Activated CD8-positive, alpha-beta memory T cell treated with anti-CD3 and anti-CD28 coated beads for 36 hours (primary cell): ENCODE data around the gene PPRC1. TPM values are rescaled to one million over a fixed set of nuclear protein-coding genes. Genes with fewer than 3 reads are reported as not detected.

Experiments used
- CTCF ChIA-PET: fragments of 350-600 bp; sonication (Branson Sonifier 250); formaldehyde crosslinking; loops from one replicate; lab custom pipeline; 2021; ENCODE audit warnings: antibody characterized with exemption; lab: Charles Lee
- POLR2A ChIA-PET: fragments of 350-600 bp; sonication (Branson Sonifier 250); formaldehyde crosslinking; loops from one replicate; lab custom pipeline; 2021; ENCODE audit warnings: antibody characterized with exemption; lab: Charles Lee
- total RNA-seq, 2 experiments: library from RNA; stranded (reverse); gene quantifications; one replicate each; pipeline ENCODE4 v1.2.3, GENCODE V29; 2021

PPRC1 gene
- total RNA-seq, 2 experiments from 2014 or later = 103 to 108 TPM

DNA sequence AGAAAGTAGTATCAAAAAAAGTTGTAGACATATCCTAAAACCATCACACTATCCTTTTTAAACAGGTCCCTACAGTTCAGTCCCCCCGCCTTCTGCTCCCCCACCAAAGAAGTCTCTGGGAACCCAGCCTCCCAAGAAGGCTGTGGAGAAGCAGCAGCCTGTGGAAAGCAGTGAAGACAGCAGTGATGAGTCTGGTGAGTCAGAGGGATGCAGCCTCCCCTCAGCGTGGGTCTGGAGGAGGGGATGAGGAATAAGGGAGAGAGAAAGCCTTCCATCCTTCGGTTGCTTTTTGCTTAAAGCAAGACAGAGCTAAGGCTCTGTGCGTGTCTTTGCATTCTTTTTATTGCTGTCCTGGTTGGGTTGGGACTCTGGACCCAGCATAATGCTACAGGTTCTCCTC, 27.0 kb downstream of the PPRC1 start:
- ChIA-PET POLR2A (no interaction called here), CTCF (interaction anchor here (1.2 to 1.5 kb wide), 2 partner anchors 10 to 89 kb away, joined by 3 to 5 read pairs; no protein-coding TSS in a partner anchor)

DNA sequence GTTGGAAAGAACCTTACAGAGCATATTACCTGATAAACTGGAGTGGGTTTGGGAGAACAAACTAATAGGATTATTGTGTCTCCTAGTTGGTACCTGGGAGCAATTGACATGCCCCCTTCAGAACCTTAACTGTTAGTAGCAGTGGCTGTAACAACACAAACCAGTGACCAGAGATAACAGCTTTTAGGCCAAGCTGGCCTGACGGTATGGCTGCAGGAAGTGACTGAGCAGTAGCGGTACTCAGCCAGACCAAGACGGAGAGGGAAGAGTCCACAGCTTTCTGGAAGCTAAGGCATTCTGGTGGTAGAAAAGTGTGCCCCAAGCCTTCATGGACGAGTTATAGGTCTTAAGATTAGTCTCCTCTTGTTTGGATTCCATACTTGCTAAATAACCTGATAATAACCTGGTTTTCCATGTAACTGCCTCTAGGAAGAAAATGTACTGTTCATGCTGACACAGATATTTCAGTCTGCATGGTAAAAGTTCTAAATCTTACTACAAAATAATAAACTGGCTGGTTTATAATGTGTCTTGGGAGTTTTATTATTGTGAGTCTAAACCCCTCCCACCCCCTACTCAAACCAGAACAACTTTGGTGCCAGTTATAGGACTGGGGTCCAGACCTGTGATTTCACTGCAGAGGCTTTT, 30.6 kb downstream of the PPRC1 start:
- ChIA-PET POLR2A (no interaction called here), CTCF (interaction anchor here (0.6 kb wide), 1 partner anchor 10 kb away, joined by 3 read pairs; no protein-coding TSS in a partner anchor)

DNA sequence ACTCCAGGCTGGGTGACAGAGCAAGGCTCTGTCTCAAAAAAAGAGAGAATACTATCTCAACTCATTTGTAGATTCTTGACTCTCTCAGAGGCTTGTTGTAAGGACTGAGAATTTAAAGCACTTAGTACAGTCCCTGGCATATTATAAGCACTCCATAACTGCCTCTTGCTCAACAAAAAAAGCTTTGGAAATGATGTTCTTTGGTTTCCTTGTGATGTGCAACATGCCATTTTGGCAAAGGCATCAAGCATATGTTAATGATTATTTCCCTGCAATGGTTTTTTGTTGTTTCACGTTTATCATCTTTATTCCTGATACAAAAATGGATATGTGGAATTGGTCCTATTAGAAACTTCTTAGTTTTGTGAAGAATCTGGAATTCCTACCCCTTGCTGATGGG, 35.0 kb downstream of the PPRC1 start:
- POLR2A ChIA-PET = interaction anchor here (0.7 to 1.2 kb wide), 2 partner anchors 11 to 60 kb away, joined by 3 read pairs; no protein-coding TSS in a partner anchor
- CTCF ChIA-PET = interaction anchor here (1.6 to 1.7 kb wide), 2 partner anchors 10 to 64 kb away, joined by 4 to 7 read pairs; no protein-coding TSS in a partner anchor

- POLR2A ChIA-PET = no interaction called here
- CTCF ChIA-PET = interaction anchor here (1.2 to 2.9 kb wide), 8 partner anchors 49 to 301 kb away, joined by 3 to 28 read pairs (median 6); partner anchors contain the start of gene ELOVL3
Measured at GRCh38 chr10:102170602-102171001, 37.8 kb downstream of the PPRC1 start.

- CTCF ChIA-PET = interaction anchor here (1.2 to 1.4 kb wide), 2 partner anchors 35 to 58 kb away, joined by 3 to 4 read pairs; no protein-coding TSS in a partner anchor
- POLR2A ChIA-PET = interaction anchor here (0.6 kb wide), 1 partner anchor 151 kb away, joined by 4 read pairs; no protein-coding TSS in a partner anchor
Measured at GRCh38 chr10:102172288-102172687, 39.4 kb downstream of the PPRC1 start.

DNA sequence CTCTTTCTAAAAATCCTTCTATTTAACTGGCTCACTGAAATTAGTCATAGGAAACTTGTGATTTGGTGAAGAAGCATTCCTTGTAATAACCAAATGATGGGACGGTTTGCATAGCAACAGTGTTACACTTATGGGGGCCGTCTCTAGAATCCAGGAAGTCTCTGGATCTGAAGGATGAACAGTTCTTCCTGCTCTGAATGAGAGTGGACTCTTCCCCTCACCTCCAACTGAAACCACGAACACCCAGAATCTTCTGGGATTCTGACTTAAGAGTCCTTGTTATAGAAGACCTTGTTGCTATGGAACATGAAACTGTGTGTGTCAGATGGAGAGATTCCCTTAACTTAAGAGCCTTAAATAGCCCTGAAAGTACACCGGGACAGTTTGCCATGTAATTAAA, 42.6 kb downstream of the PPRC1 start:
- CTCF ChIA-PET = interaction anchor here (1.2 kb wide), 1 partner anchor 176 kb away, joined by 3 read pairs; no protein-coding TSS in a partner anchor
- POLR2A ChIA-PET = no interaction called here

DNA sequence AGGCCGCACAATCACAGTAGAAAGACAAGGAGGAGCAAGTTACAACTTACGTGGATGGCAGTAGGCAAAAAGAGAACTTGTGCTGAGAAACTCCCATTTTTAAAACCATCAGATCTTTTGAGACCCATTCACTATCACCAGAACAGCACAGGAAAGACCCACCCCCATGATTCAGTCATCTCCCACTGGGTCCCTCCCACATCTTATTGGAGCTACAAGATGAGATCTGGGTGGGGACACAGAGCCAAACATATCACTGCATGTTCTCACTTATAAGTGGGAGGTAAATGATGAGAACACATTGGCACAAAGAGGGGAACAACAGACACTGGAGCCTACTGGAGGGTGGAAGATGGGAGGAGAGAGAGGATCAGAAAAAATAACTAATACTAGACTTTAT, 51.8 kb downstream of the PPRC1 start:
- CTCF ChIA-PET = interaction anchor here (1.0 kb wide), 1 partner anchor 16 kb away, joined by 3 read pairs; no protein-coding TSS in a partner anchor
- POLR2A ChIA-PET = no interaction called here

GRCh38 chr10:102185272-102185671, 52.4 kb downstream of the PPRC1 start:
- POLR2A ChIA-PET = no interaction called here
- CTCF ChIA-PET = interaction anchor here (1.0 to 1.2 kb wide), 3 partner anchors 16 to 178 kb away, joined by 3 to 5 read pairs (median 3); no protein-coding TSS in a partner anchor

GRCh38 chr10:102185811-102186527, 53.1 kb downstream of the PPRC1 start:
- POLR2A ChIA-PET = no interaction called here
- CTCF ChIA-PET = interaction anchor here (1.0 to 1.2 kb wide), 2 partner anchors 46 to 177 kb away, joined by 3 to 5 read pairs; no protein-coding TSS in a partner anchor

GRCh38 chr10:102188298-102188940, 55.6 kb downstream of the PPRC1 start:
- CTCF ChIA-PET = interaction anchor here (0.6 to 1.9 kb wide), 4 partner anchors 19 to 393 kb away, joined by 3 to 5 read pairs (median 4); no protein-coding TSS in a partner anchor
- POLR2A ChIA-PET = no interaction called here

GRCh38 chr10:102188941-102189898, 56.4 kb downstream of the PPRC1 start:
- CTCF ChIA-PET = interaction anchor here (0.6 to 1.9 kb wide), 4 partner anchors 20 to 210 kb away, joined by 3 to 5 read pairs (median 4); no protein-coding TSS in a partner anchor
- POLR2A ChIA-PET = interaction anchor here (0.7 kb wide), 1 partner anchor 169 kb away, joined by 6 read pairs; no protein-coding TSS in a partner anchor

- POLR2A ChIA-PET = interaction anchor here (0.6 kb wide), 1 partner anchor 13 kb away, joined by 4 read pairs; no protein-coding TSS in a partner anchor
- CTCF ChIA-PET = no interaction called here
Measured at GRCh38 chr10:102191956-102192355, 59.1 kb downstream of the PPRC1 start.

DNA sequence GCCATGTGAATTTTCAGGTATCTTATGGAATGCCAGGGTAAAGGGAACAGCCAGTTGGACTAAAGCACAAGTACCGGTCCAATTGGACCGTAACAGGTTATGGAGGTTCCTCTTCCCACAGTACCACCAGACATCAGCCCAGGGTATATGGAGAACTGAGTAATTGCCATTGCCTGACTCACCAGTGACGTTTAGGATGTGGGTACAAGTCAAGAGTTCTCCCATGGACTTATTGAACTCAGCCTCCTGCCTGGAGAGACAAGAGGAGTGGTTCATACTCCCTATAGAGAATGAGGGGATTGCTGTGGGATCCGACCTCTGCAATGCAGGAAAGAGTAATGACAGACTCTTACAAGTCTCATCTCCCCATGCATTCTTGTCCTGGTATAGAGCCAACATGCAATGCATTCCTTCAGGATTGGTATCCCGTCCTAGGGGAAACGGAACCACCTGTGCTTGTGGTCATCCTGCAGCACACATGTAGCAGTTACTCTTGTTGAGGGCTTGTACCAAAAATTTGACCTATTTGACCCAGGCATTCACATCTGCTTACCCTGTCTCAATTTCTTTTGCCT, 62.5 kb downstream of the PPRC1 start:
- ChIA-PET POLR2A (interaction anchor here (0.7 kb wide), 1 partner anchor 146 kb away, joined by 4 read pairs; no protein-coding TSS in a partner anchor), CTCF (no interaction called here)

- POLR2A ChIA-PET = no interaction called here
- CTCF ChIA-PET = no interaction called here
Measured at GRCh38 chr10:102196893-102197292, 64.1 kb downstream of the PPRC1 start.

GRCh38 chr10:102198027-102198426, 65.2 kb downstream of the PPRC1 start:
- ChIA-PET CTCF (no interaction called here), POLR2A (no interaction called here)
